Measurements from ENCODE around the gene ZNF141.
A peak's percentile ranks its signal among the peaks of the same experiment; 100 is the strongest.

Gene ZNF141

GRCh38 chr4:309807-310206, 27.8 kb upstream of the ZNF141 start:
- DNase-seq (ENCODE audit: low read depth): no peak
- TF ChIP-seq CTCF (IDR thresholded peaks at IDR 0.05; ENCODE audit: control insufficient read depth, extremely low read depth, insufficient read depth): no peak
- no peak overlapping the region for H3K4me3 ChIP-seq (ENCODE audit: low read depth, low read length)

GRCh38 chr4:314296-314903, 23.2 kb upstream of the ZNF141 start:
- H3K4me3 ChIP-seq (ENCODE audit: low read depth, low read length): no peak overlapping the region
- no peak for DNase-seq (ENCODE audit: low read depth)
- TF ChIP-seq CTCF (IDR thresholded peaks at IDR 0.05; ENCODE audit: control insufficient read depth, extremely low read depth, insufficient read depth): no peak

GRCh38 chr4:328729-329128, 8.9 kb upstream of the ZNF141 start:
- TF ChIP-seq CTCF (IDR thresholded peaks at IDR 0.05; ENCODE audit: control insufficient read depth, extremely low read depth, insufficient read depth): no peak
- DNase-seq (ENCODE audit: low read depth): no peak
- H3K4me3 ChIP-seq (ENCODE audit: low read depth, low read length): no peak overlapping the region

- no peak overlapping the region; the same call in 1 of the 2 replicates for H3K4me3 ChIP-seq (ENCODE audit: low read depth, low read length)
- no peak for DNase-seq (ENCODE audit: low read depth)
- no peak for TF ChIP-seq CTCF (IDR thresholded peaks at IDR 0.05; ENCODE audit: control insufficient read depth, extremely low read depth, insufficient read depth)
These were observed 2.1 kb upstream of the ZNF141 start for GRCh38 chr4:335515-335914.

- DNase-seq (ENCODE audit: low read depth): no peak
- H3K4me3 ChIP-seq (ENCODE audit: low read depth, low read length): peak overlapping the region; percentile 96
- TF ChIP-seq CTCF (IDR thresholded peaks at IDR 0.05; ENCODE audit: control insufficient read depth, extremely low read depth, insufficient read depth): no peak
These were observed 1.3 kb upstream of the ZNF141 start for GRCh38 chr4:336099-336892.

- no peak for TF ChIP-seq CTCF (IDR thresholded peaks at IDR 0.05; ENCODE audit: control insufficient read depth, extremely low read depth, insufficient read depth)
- peak overlapping the region; percentile 96 for H3K4me3 ChIP-seq (ENCODE audit: low read depth, low read length)
- DNase-seq (ENCODE audit: low read depth): no peak
These were observed 796 bp upstream of the ZNF141 start for GRCh38 chr4:336893-337142.
